ENCODE results near the gene NF1. TPM values are rescaled to one million over a fixed set of nuclear protein-coding genes. Genes with fewer than 3 reads are reported as not detected.

NF1 gene
- total RNA-seq, 1 donor from 2014 or later = 42.5 TPM

DNA sequence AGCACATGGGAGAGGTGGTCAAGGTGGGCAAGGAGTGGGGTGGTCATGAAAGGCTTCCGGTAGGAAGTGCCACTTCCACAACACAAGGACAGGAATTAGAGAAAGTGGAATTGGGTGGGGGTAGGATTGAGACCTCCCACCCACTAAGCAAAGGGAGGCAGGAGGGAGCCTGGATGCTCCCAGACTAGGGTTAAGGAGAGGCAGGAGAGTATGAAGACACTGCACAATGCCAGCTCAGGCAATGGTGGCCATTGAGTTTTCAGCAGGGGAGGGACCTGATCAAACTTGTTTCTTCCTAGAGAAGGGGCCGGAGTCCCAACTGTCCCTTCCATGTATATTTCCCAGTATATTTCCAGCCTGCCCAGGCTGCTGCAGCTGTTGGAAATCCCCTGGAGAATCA, 293.6 kb downstream of the NF1 start:
- Histone ChIP-seq H3K4me3 (no peak overlapping the region), H3K27ac (replicated peaks) (no peak overlapping the region), H3K27me3 (ENCODE audit: low read depth) (peaks cover 41% of the 10 kb centered on the region), H3K9me3 (replicated peaks) (no peaks in the 10 kb centered on the region), H3K4me1 (peaks cover 22% of the 10 kb centered on the region), H3K36me3 (no peaks in the 10 kb centered on the region)
- TF ChIP-seq, protein P1, sequence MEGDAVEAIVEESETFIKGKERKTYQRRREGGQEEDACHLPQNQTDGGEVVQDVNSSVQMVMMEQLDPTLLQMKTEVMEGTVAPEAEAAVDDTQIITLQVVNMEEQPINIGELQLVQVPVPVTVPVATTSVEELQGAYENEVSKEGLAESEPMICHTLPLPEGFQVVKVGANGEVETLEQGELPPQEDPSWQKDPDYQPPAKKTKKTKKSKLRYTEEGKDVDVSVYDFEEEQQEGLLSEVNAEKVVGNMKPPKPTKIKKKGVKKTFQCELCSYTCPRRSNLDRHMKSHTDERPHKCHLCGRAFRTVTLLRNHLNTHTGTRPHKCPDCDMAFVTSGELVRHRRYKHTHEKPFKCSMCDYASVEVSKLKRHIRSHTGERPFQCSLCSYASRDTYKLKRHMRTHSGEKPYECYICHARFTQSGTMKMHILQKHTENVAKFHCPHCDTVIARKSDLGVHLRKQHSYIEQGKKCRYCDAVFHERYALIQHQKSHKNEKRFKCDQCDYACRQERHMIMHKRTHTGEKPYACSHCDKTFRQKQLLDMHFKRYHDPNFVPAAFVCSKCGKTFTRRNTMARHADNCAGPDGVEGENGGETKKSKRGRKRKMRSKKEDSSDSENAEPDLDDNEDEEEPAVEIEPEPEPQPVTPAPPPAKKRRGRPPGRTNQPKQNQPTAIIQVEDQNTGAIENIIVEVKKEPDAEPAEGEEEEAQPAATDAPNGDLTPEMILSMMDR (IDR thresholded peaks at IDR 0.05; ENCODE audit: borderline replicate concordance) = no peak
- DNase-seq = no peak
- intact Hi-C loops (cut with micrococcal nuclease) = no loop called here

DNA sequence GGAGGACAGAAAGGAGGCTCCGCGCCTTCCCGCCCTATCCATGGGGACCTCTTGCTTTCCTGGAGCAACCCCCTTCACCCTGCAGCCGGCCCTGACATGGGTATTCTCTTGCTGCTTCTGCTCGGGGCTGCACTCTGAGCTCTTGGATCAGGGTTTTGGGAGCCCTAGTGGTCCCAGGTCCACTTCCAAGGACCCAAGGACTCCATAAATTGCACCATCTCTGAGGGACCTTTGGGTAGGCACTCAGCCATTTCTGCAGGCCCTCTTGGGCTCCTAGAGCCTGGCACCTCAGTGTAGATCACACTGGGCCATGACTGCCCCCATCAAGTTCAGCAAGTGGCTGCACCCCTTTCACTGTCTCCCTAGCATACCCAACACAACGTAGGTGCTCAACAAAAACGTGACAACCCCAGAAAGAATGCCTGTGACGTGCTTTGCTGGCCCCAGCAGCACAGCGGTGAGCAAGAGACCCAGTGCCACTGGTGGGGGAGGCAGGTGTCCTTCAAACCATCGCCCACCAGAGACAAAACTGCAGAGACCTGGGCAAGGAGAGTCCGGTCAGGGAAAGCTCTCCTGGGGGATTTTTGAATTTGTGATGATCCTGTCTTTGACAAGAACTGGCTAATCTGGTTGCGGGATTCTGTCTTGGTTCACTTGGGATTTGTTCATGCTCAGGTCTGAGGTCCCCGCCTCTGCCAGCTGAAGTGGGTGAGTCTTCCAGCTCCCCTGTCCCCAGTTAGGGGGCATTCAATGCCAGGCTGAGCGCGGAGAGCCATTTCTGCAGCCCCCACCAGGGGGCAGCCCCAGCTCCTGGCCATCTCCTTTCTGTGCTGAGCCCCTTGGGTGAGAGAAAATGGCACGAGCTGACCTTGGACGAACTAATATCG, 294.2 kb downstream of the NF1 start:
- peaks cover 47% of the 10 kb centered on the region for H3K27me3 ChIP-seq (ENCODE audit: low read depth)
- intact Hi-C loops (cut with micrococcal nuclease) = no loop called here

DNA sequence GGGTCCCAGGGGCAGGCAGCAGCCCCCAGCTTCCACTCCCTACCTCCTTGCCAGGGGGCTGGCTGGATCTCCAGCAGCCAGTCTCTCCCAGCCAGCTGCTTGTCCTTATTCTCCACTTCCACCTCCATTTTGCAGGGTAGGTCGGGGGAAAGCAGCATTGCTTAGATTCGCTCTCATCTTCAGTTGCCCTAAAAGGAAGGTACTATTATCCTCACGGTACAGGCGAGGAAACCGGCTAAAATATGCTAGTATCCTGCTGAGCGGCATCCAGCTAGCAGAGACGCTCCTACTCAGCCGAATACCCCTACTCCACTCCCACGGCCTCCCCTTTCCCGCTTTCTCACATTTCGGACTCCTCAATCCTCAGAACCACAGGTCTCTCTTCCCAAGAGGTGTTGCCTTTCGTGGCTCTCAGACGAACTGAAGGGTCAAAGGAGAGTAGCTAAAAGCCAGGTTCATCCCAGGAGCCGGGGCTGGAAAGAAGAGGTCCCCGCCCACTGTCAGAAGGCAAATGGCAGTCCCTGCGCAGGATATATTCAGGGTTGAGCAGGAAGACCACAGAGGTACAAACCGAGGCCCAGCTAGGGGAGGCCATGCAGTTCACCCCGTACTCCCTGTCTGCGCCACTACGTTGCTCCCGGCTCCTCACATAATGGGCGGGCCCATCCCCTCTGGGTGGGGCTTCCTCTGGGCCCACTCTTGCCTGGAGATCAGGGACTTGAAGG, 295.0 kb downstream of the NF1 start:
- TF ChIP-seq, protein P1 (IDR thresholded peaks at IDR 0.05; ENCODE audit: borderline replicate concordance) = no peak
- no peak overlapping the region for H3K27ac ChIP-seq (replicated peaks)
- DNase-seq = no peak

More for the DNA sequence above, 294.2 kb downstream of the NF1 start:
- TF ChIP-seq, protein P1 (IDR thresholded peaks at IDR 0.05; ENCODE audit: borderline replicate concordance) = peak; percentile 66
- Histone ChIP-seq H3K4me1 (peaks cover 22% of the 10 kb centered on the region), H3K27ac (replicated peaks) (no peak overlapping the region), H3K4me3 (no peak overlapping the region), H3K9me3 (replicated peaks) (no peaks in the 10 kb centered on the region), H3K36me3 (no peaks in the 10 kb centered on the region)
- DNase-seq = no peak

DNA sequence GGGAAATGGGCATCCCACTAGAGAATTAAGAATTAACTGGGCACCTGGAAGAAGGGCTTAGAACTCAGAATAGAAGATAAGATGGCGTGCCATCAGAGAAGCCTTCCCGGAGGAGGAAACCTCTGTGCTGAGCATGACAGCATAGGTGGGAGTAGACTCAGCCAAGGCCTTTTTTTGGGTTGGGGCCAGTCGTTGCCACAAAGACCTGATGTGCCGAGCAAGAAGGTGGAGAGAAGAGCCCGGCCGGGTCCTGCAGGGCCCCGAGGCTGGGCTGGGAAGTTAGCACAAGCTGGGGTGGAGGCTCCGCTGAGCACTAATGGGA, 295.6 kb downstream of the NF1 start:
- Histone ChIP-seq H3K36me3 (no peaks in the 10 kb centered on the region), H3K27ac (replicated peaks) (no peak overlapping the region), H3K27me3 (ENCODE audit: low read depth) (peaks cover 58% of the 10 kb centered on the region), H3K9me3 (replicated peaks) (no peaks in the 10 kb centered on the region), H3K4me1 (peaks cover 22% of the 10 kb centered on the region), H3K4me3 (no peak overlapping the region)
- no peak for DNase-seq
- TF ChIP-seq, protein P1 (IDR thresholded peaks at IDR 0.05; ENCODE audit: borderline replicate concordance) = no peak
- intact Hi-C loops (cut with micrococcal nuclease) = no loop called here

More for the DNA sequence above, 295.0 kb downstream of the NF1 start:
- H3K27me3 ChIP-seq (ENCODE audit: low read depth) = peaks cover 52% of the 10 kb centered on the region
- intact Hi-C loops (cut with micrococcal nuclease) = no loop called here
- no peak overlapping the region for H3K4me3 ChIP-seq
- H3K4me1 ChIP-seq = peaks cover 22% of the 10 kb centered on the region
- no peaks in the 10 kb centered on the region for H3K9me3 ChIP-seq (replicated peaks)
- H3K36me3 ChIP-seq = no peaks in the 10 kb centered on the region

DNA sequence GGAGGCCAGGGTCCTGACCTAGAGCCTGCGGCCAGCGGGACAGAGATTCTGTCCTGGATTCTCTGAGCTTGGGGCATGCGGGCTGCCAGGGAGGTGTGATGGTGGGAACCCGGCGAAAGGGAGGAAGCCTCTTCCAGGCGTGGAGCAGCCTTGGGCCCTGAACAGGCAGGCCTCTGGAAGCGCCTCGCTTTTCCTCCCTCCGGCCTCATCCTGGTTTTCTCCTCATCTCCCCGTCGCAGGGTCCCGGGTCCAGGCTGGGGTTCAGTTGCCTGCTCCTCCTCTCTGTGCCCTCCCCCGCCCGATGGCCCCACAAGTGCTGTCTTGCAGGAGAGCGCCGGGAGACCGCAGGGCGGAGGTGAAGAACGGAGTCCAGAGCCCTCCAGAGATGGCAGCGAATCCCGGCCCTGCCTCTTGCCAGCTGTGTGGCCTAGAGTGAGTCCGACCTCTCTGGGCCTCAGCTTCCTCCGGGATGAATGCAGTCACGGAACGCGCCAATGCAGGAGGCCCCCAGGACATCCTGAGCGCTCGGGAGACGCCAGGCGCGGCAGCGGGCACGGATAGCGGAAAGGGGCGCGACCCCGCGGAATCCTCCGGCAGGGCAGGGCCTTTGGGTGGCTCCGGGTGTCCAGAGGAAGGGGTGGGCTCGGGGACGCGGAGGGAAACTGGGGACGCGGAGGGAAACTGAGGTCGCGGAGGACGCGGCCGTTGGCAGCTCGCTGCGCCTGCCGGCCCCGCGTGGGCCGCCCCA, 296.1 kb downstream of the NF1 start:
- intact Hi-C loops (cut with micrococcal nuclease) = no loop called here

More for the DNA sequence above, 296.1 kb downstream of the NF1 start:
- peaks cover 22% of the 10 kb centered on the region for H3K4me1 ChIP-seq
- H3K36me3 ChIP-seq = no peaks in the 10 kb centered on the region
- TF ChIP-seq, protein P1 (IDR thresholded peaks at IDR 0.05; ENCODE audit: borderline replicate concordance) = no peak
- peak overlapping the region; percentile 66 for H3K4me3 ChIP-seq
- H3K27ac ChIP-seq (replicated peaks) = no peak overlapping the region
- peaks cover 63% of the 10 kb centered on the region for H3K27me3 ChIP-seq (ENCODE audit: low read depth)
- no peaks in the 10 kb centered on the region for H3K9me3 ChIP-seq (replicated peaks)
- no peak for DNase-seq

Data from left ventricle myocardium inferior (tissue), 1 donor.